OCI-M2 (cell line): Measurements from ENCODE around the gene CIDEC.
"Not testable (repeated sequence)": the region's sequence is repeated elsewhere in the genome, so short reads cannot be mapped to it uniquely, and the experiment has no call there.

Experiments
- DNase-seq: peaks from one replicate; lab custom pipeline; 2025; ENCODE audit not compliant: unreplicated experiment; lab: John Stamatoyannopoulos, UW

The CIDEC gene

DNA sequence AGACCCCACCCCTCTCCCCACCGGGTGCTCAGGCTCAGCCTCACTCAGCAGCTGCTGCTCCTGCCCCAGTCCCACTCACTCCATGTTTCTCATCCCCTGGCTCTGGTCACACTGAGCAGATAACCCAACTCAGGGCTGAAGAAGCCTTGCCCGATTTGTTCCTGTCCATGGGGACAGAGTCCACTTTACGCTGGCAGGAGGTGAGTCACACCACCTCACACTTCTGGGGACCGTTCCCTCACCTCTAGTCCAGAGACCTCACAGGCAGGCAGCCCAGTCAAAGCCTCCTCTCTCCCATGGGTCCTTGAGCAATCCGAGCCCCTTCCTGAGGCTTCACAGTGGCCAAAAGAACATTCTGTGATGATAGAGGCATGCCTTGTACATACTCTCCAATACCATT, 1.4 kb downstream of the CIDEC start:
- no peak for DNase-seq

DNA sequence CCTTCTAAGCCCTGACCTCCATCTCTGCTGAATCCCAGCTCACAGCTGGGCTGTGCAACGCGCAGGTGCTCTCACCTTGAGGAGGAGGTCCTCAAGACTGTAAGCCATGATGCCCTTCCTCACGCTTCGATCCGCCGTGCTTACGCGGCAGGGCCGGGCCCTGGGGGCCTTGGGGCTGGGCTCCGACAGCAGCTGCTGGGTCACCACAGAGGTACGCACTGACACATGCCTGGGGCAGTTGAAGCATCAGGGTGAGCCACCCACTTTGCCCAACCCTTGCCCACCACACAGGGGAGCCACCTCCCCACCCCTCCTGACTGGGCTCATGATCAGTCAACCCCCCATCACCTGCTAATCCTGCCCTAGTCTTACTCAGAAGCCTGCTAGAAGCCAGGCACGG, 3.1 kb downstream of the CIDEC start:
- DNase-seq: no peak

DNA sequence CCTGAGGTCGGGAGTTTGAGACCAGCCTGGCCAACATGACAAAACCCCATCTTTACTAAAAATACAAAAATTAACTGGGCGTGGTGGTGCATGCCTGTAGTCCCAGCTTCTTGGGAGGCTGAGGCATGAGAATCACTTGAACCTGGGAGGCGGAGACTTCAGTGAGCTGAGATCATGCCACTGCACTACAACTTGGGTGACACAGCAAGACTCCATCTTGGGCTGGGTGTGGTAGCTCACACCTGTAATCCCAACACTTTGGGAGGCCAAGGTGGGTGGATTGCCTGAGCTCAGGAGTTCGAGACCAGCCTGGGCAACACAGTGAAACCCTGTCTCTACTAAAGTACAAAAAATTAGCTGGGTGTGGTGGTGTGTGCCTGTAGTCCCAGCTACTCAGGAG, 3.8 kb downstream of the CIDEC start:
- DNase-seq: not testable (repeated sequence)

DNA sequence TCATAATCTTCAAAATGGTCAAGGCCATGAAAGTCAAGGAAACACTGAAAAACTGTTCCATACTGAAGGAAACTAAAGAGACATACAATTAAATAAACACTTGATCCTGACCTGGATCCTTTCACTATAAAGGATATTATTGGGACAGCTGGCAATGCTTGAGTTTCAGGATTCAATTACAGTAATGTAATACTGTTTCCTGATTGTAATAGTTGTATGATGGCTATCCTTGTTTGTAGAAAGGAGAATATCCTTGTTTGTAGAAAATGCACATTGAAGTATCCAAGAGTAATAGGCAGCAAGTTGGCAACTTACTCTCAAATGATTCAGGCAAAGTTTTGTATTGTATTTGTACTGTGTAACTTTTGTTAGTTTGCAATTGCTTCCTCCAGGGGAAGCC, 4.6 kb downstream of the CIDEC start:
- no peak for DNase-seq

DNA sequence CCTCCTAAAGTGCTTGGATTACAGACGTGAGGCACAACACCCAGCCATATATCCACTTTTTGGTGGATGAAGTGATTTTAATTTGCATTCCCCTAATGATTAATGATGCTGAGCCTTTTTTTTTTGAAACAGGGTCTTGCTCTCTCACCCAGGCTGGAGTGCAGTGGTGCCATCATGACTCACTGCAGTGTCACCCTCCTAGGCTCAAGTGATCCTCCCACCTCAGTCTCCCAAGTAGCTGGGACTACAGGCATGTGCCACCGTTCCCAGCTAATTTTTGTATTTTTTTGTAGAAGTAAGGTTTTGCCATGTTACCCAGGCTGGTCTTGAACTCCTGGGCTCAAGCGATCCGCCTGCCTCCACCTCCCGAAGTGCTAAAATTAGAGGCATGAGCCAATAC, 8.0 kb downstream of the CIDEC start:
- DNase-seq: not testable (repeated sequence)

DNA sequence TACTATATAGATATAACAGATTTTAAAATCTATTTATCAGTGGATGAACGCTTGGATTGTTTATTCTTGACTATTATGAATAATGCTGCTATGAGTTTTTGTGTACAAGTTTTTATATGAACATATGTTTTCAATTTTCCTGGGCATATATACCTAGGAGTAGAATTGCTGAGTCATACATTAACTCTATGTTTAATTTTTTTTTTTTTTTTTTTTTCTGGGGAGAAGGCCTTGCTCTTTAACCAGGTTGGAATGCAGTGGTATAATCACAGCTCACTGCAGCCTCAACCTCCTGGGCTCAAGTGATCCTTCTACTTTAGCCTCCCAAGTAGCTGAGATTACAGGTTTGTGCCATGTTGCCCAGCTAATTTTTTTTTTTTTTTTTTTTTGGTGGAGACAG, 9.1 kb downstream of the CIDEC start:
- no peak for DNase-seq

DNA sequence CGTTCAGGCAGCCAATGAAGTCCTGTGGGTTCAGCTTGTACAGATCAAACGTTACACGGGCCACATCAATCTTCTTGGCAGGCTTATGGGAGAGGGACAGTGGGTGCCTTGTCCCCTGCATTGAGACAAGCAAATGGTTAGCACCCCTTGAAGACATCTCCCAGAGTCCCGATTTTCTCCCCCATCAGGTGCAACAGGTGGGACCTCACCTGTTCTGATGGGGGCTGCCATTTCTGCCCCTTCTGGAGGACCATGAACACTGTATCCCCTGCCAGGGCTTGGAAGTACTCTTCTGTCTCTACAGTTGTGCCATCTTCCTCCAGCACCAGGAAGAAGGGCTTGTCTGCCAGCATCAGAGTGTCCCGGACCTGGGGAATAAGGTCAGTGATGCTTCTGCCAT, 10.1 kb downstream of the CIDEC start:
- no peak for DNase-seq

DNA sequence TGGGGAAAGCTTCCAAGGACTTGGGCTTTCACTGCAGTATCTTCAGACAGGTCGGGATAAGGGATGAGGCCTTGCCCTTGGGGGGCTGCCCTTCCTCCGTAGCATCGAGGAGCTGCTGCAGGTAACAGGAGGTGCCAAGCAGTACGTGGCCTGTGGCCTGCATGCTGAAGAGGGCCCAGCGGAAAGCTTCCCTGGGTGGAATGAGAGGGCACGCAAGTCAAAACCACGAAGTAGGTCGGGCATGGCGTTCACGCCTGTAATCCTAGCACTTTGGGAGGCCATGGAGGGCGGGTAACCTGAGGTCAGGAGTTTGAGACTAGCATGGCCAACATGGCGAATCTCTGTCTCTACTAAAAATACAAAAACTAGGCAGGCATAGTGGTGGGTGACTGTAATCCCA, 12.9 kb downstream of the CIDEC start:
- no peak for DNase-seq

DNA sequence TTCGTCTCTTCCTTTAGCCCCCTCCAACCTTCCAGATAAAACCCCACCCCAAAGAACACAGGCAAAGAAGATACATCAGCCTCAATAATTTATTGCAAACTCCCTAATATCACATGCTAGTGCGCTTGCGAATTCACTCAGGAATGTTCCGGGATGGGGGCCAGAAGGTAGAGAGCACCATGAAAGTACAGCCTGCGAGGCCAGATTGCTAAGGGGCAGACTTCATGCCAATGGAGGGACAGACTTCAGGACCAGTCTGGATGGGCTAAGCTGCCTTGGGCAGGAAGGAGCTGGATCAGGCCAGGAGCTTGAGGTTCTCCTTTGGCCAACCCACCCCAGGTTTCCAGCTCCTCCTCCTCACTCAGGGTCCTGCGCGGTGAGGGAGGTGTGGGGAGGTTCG, 13.4 kb downstream of the CIDEC start:
- no peak for DNase-seq

DNA sequence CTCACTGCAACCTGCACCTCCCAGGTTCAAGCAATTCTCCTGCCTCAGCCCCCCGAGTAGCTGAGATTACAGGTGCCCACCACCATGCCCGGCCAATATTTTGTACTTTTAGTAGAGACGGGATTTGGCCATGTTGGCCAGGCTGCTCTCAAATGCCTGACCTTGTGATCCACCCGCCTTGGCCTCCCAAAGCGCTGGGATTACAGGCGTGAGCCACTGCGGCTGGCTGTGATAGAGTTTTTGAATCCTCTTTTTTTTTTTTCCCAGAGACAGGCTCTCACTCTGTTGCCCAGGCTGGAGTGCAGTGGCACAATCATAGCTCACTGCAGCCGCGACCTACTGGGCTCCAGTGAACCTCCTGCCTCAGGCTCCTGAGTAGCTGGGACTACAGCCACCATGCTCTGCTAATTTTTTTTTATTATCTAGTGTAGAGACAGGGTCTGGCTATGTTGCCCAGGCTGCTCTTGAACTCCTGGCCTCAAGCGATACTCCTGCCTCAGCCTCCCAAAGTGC, 14.9 kb downstream of the CIDEC start:
- not testable (repeated sequence) for DNase-seq

DNA sequence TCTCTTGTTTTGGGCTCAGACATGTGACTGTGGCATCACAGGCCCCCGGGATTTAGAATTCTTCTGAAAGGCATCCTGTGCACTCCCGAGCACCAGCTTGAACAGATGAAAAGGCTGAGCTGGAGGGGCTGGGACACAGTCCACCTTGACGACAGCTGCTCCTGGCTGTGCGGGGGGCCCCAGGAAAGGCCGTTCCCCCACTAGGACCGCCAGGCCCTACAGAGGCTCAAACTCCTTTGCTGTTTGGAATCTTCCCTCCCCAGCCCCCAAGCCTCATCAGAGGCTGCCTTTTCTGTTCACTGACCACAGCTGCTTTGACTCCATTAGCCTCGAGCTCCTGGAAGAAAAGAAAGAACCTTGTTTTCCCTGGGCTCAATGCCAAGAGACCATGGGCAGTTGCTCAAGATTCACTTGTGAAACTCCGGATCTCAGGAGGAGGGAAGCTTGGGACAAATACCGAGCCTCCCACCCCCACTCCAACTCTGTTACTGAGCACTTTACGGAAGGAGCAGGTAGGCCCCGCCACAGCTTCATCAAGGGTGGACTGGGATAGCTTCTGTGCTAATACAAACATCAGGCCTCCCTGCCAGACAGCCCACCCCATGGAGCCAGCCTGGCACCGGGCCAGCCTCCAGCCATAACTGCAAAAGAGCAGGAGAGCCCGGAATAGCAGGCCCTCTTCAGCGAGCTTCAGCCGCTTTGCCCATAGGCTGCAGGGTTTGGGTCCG, 15.7 kb downstream of the CIDEC start:
- DNase-seq: no peak

DNA sequence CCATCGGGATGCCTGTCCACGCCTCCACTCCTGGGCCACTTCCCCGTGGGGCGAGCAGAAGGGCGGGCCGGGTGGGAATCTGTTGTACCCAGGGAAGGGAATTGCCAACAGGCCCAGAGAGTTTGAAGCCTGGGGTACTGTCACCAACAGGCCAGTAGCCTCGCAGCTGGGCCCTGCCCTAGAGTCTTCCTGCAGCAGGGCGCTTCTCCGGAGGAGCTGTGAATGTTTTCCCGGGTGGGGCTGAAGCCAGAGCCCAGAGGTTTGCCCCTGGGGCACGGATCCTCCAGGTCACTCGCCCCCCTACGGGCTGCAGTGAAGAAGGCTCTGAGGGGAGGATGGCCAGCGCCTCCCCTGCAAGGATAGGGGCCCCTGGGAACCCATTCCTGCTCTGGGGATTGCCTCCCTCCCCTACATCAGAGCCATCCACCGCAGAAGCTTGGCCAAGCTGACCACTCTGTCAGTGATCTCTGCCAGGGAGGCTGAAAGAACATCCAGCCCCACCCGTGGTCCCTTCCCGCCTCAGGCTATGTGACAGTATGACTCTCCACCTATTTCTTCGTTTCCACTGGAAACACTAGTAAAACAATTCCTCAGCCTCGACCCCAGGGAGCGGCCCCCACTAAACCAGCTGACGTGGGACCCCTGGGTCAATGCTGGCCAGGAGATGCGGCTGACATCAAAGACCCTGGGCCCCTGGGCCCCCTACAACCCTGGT, 16.8 kb downstream of the CIDEC start:
- no peak for DNase-seq

DNA sequence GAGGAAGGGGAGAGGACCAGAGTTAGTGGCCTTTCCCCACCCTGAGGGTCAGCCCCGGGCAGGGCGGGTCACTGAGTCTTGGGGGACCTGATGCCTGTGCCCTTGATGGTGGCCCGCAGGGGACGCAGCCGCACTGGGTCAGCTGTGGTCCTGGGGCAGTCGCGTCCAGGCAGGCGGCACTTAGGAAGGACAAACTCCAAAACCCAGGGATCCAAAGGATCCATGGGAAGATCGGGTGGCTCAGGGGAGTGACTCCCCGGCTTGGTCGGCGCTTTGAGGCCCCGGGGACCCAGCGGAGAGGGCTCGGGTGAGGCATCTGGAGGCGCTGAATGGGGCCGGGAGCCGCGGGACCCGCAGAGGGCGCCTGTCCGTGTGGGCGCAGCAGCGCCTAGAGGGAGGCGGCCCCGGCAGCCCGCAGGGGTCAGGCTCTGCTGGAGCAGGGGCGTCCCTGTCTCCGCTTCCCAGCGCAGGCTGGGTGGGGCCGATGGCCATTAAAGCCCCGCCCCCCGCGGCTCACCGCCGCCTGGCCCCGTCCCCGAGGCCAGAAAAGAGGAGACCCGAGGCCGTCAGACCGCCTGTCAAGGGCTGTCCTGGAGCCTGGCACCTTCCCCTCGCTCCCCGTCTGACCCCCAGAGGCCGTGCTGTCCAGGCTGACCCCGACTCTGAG, 17.5 kb downstream of the CIDEC start:
- no peak for DNase-seq

DNA sequence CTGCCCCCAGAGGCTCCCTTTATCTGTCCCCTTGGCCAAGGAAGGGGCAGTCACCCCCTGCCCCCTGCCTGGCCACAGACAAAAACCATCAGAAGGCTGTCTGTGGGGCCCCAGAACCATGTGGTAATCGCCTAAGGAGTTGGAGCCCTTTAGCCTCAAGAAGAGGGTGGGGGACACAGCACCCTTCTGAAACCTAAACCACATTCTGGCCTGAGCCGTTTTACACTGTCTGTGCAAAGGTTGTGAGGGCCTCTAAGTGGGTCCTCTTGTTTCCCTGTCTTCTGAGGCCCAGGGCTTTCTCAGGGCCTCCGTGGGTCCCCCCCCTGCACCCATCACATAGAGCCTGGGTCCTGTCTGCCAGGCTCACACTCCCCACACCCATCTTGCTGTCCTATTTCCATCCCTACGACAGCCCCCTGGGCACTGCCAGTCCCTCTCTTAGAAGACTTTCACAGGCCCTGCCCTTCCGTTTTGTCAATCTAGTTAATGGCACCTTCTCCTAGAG, 18.4 kb downstream of the CIDEC start:
- no peak for DNase-seq

DNA sequence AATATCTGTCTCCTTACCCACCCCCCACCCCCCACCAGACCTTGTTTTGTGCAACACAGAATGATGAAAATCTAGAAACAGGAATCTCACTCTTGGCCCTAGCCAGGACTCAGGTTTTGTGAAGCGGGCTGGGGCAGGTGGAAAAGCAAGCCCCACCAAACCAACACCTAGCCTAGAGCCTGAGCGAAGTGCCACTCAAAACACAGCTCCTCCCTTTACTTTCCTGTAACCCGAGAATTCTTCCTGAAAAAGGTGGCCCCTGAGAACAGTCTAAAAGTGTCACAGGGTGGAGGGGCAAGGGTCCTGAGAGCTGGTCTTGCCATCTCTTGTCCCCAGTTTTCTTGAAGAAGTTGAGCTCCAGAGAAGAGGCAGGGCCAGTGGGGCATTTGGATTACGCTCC, 18.9 kb downstream of the CIDEC start:
- no peak for DNase-seq

DNA sequence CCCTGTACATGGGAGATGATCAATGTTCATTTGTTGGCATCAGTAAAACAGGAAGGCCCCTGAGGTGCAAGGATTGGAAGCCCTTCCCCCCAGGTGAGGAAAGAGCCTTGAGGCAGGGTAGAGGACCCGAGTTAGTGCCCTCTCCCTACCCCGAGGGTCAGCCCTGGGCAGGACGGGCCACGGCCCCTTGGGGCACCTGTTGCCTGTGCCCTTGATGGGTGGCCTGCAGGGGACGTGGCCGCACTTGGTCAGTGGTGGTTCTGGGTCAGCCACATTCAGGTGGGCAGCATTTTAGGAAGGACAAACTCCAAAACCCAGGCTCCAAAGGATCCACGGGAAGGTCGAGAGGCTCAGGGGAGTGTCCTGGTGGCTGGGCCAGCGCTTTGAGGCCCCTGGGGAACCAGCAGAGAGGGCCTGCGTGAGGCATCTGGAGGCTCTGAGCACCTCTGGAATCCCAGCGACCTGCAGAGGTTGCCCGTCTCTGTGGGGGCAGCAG, 20.5 kb downstream of the CIDEC start:
- DNase-seq: no peak

DNA sequence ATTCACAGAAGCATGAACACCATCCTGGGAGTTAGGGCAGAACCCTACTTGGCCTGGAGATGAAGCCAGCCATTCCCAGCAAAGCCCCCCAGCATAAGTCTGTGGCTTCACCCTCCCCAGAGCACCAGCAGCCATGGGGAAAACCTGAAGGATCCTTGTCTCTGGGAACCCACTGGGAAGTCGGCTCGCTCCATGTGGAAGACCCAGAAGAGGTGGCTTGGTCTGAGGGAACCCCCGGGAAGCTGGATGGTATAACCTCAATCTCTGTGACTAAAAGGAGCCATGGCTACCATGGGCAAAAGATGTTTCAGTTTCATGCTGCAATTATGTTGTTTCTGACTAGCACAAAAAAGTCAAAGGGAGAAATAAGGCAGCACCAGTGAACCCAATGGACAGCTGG, 24.5 kb downstream of the CIDEC start:
- DNase-seq: no peak

DNA sequence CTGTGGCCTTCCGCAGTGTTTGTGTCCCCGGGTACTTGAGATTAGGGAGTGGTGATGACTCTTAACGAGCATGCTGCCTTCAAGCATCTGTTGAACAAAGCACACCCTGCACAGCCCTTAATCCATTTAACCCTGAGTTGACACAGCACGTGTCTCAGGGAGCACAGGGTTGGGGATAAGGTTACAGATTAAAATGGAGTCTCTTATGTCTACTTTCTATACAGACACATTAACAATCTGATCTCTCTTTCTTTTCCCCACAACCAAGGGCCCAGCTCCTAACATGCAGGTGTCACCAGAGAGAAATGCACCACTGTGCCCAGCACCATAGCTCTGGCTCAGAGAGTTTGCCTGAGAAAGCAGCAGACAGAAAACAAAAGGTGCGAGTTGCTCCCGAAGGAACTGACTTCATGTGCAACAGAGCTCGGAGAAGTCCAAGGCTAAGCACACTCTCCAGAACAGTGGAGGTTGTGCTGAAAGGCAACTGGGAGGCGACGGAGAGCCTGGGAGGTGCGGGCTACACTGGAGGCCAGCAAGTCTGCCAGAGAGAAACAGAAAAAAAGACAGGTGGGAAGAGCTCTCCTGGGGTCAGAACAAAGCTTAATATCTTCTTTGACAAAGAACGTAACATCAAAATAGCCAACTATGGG, 25.6 kb downstream of the CIDEC start:
- DNase-seq: not testable (repeated sequence)

DNA sequence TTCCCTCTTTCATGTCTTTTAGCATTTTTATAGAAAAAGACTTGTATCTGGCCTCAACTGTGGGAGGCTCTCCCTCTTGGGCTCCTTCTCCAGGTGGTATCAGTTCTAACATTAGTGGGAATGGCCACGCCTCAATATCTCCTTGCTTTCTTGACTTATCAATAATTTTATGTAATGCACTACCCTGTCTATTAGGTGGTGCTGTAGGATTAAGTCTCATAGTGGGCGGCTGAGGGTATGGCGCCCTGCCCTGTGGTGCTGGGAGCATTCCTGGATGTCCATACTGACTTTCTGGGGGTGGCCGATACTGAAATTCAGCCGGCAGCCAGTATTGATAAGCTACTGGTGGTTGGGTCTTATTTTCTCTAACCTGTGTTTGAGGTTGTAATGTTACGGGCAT, 27.5 kb downstream of the CIDEC start:
- no peak for DNase-seq

DNA sequence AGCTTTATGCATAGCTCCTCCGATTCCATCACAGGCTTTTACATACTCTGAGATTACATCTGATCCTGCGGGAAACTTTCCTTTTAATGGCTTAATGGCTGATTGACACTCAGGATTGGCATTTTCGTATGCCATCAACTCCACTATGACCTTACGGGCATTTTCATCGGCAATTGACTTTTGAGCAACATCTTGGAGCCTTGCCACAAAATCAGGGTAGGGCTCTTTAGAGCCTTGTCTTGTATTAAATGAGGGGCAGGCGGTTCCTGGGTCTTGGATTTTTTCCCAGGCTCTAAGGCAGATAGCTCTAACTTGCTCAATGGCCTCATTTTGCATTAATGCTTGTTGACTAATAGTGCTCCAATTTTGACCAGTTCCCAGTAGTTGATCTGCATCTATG, 28.1 kb downstream of the CIDEC start:
- not testable (repeated sequence) for DNase-seq

DNA sequence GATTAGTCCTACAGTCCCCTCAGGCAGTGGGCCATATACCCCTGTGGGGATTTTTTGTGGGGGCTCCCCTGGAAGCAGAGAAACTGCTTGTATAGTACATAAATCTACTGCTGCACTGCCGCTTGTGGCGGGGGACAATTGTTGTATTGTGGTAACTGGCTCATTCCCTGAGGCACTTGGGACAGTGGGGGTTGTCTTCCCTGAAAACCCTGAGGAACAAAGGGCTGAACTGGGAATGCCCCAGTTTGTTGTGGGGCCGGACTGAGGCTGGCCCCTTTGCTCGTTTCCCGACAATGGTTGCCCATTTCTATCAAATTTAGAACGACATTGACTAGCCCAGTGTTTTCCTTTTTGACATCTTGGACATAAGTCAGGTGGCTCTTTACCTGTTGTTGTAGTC, 28.7 kb downstream of the CIDEC start:
- not testable (repeated sequence) for DNase-seq
